ENCODE data around the gene LMOD2. TPM values are rescaled to one million over a fixed set of nuclear protein-coding genes. Genes with fewer than 3 reads are reported as not detected.

LMOD2 gene
- total RNA-seq, 1 donor from 2014 or later, result not detected

DNA sequence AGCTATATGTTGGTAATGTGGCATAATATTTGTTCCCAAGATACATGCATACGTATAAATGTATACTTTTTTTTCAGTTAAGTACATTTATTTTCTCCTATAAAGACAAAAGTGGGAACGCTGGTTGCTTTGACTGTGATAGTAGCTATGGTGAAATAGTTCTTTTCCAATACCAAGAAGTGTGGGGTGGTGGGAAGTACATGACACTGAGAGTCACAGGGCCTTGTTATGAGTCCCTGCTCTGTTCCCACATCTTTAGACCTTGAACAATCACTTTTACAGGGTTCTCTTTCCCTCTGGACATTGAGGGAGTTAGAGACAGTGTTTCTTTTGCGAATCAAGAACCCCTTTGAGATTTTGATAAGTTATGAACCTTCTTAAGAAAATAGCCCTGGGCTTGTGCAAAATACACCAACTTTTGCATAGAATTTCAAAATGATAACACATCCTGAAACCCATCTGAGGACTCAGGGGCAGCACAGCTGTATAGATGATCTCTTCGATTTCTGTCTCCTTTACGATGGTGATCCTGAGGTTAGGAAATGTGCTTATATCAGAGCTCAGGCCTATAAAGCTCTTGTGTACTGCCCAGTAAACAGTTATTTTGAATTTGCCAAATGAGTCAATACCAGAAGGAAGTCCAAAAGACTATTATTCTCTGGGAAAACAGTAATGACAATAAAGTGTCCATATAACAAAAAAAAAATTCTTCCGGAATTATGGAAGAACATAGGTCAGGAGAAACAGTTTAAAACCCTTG lies 1.1 kb downstream of the LMOD2 start:
- Mint-ChIP-seq H3K36me3 (ENCODE audit: low read depth) (no peaks in the 10 kb centered on the region), H3K9me3 (ENCODE audit: low read depth) (no peaks in the 10 kb centered on the region), H3K27me3 (ENCODE audit: low read depth) (peaks cover 3% of the 10 kb centered on the region), H3K4me1 (ENCODE audit: low read depth) (no peaks in the 10 kb centered on the region), H3K4me3 (ENCODE audit: unreplicated experiment) (no peak overlapping the region), H3K27ac (ENCODE audit: unreplicated experiment) (no peak overlapping the region)
- DNase-seq (ENCODE audit: low spot score), result no peak
- TF ChIP-seq, protein P1, sequence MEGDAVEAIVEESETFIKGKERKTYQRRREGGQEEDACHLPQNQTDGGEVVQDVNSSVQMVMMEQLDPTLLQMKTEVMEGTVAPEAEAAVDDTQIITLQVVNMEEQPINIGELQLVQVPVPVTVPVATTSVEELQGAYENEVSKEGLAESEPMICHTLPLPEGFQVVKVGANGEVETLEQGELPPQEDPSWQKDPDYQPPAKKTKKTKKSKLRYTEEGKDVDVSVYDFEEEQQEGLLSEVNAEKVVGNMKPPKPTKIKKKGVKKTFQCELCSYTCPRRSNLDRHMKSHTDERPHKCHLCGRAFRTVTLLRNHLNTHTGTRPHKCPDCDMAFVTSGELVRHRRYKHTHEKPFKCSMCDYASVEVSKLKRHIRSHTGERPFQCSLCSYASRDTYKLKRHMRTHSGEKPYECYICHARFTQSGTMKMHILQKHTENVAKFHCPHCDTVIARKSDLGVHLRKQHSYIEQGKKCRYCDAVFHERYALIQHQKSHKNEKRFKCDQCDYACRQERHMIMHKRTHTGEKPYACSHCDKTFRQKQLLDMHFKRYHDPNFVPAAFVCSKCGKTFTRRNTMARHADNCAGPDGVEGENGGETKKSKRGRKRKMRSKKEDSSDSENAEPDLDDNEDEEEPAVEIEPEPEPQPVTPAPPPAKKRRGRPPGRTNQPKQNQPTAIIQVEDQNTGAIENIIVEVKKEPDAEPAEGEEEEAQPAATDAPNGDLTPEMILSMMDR (IDR thresholded peaks at IDR 0.05), result no peak

DNA sequence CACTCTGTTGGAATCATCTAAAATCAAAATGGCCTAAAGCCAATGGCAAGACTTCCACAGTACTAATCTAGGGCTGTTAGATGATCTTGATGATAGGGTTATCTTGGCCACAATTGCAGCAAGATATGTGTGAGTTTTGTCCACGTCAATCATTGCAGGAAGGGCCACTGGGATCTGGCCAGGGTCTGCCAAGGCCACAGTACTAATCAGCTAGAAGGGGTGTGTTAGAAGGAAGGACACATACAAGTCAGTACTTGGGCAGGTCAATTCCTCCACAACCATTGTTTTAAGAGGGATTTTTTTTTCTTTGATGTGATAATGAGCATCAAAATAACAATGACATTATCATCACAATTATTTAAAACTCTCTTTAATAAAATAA lies 1.6 kb downstream of the LMOD2 start:
- H3K36me3 Mint-ChIP-seq (ENCODE audit: low read depth), result no peaks in the 10 kb centered on the region
- H3K27ac Mint-ChIP-seq (ENCODE audit: unreplicated experiment), result no peak overlapping the region
- TF ChIP-seq, protein P1 (IDR thresholded peaks at IDR 0.05), result no peak
- no peak for DNase-seq (ENCODE audit: low spot score)
- H3K9me3 Mint-ChIP-seq (ENCODE audit: low read depth), result no peaks in the 10 kb centered on the region
- no peak overlapping the region for H3K4me3 Mint-ChIP-seq (ENCODE audit: unreplicated experiment)
- peaks cover 4% of the 10 kb centered on the region for H3K27me3 Mint-ChIP-seq (ENCODE audit: low read depth)
- H3K4me1 Mint-ChIP-seq (ENCODE audit: low read depth), result no peaks in the 10 kb centered on the region

DNA sequence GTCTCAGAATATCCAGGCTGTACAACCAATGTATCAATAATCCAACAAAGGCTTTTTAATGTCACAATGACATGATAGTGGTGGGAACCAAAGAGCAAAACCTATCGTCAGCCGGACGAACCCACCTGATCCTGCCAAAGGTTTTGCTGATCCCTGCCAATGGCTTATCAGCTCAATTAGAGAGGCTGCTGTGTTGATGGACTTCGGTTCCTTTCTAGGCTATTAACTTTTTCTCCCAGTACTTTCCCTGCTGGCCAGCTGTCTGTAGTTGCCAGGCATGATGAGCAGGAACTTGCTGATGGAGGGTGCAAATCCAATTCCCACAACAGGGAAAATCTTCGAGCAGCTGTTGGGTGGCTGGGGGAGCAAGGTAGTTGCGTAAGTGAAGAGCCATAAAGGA lies 2.4 kb downstream of the LMOD2 start:
- H3K9me3 Mint-ChIP-seq (ENCODE audit: low read depth), result no peaks in the 10 kb centered on the region
- H3K4me1 Mint-ChIP-seq (ENCODE audit: low read depth), result no peaks in the 10 kb centered on the region
- H3K36me3 Mint-ChIP-seq (ENCODE audit: low read depth), result no peaks in the 10 kb centered on the region
- H3K27me3 Mint-ChIP-seq (ENCODE audit: low read depth), result peaks cover 7% of the 10 kb centered on the region
- no peak for DNase-seq (ENCODE audit: low spot score)
- TF ChIP-seq, protein P1 (IDR thresholded peaks at IDR 0.05), result no peak
- no peak overlapping the region for H3K27ac Mint-ChIP-seq (ENCODE audit: unreplicated experiment)
- H3K4me3 Mint-ChIP-seq (ENCODE audit: unreplicated experiment), result no peak overlapping the region

- TF ChIP-seq, protein P1 (IDR thresholded peaks at IDR 0.05), result no peak
- H3K27me3 Mint-ChIP-seq (ENCODE audit: low read depth), result peaks cover 7% of the 10 kb centered on the region
- H3K4me1 Mint-ChIP-seq (ENCODE audit: low read depth), result no peaks in the 10 kb centered on the region
- no peak overlapping the region for H3K4me3 Mint-ChIP-seq (ENCODE audit: unreplicated experiment)
- no peaks in the 10 kb centered on the region for H3K9me3 Mint-ChIP-seq (ENCODE audit: low read depth)
- no peak overlapping the region for H3K27ac Mint-ChIP-seq (ENCODE audit: unreplicated experiment)
- no peaks in the 10 kb centered on the region for H3K36me3 Mint-ChIP-seq (ENCODE audit: low read depth)
- DNase-seq (ENCODE audit: low spot score), result no peak
These were observed 5.1 kb downstream of the LMOD2 start for GRCh38 chr7:123660514-123661354.

DNA sequence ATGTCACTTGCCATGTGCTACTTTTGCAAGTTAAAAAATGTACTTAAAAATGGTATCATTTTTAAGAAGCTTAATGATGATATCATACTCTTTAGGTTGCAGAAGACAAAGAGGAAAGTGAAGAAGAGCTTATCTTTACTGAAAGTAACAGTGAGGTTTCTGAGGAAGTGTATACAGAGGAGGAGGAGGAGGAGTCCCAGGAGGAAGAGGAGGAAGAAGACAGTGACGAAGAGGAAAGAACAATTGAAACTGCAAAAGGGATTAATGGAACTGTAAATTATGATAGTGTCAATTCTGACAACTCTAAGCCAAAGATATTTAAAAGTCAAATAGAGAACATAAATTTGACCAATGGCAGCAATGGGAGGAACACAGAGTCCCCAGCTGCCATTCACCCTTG lies 6.1 kb downstream of the LMOD2 start:
- no peak overlapping the region for H3K4me3 Mint-ChIP-seq (ENCODE audit: unreplicated experiment)
- H3K36me3 Mint-ChIP-seq (ENCODE audit: low read depth), result no peaks in the 10 kb centered on the region
- DNase-seq (ENCODE audit: low spot score), result no peak
- H3K9me3 Mint-ChIP-seq (ENCODE audit: low read depth), result no peaks in the 10 kb centered on the region
- H3K4me1 Mint-ChIP-seq (ENCODE audit: low read depth), result no peaks in the 10 kb centered on the region
- no peak overlapping the region for H3K27ac Mint-ChIP-seq (ENCODE audit: unreplicated experiment)
- H3K27me3 Mint-ChIP-seq (ENCODE audit: low read depth), result peaks cover 9% of the 10 kb centered on the region
- TF ChIP-seq, protein P1 (IDR thresholded peaks at IDR 0.05), result no peak
